T-cell (primary cell): Measurements from ENCODE around the gene SPATA13. TPM values are rescaled to one million over a fixed set of nuclear protein-coding genes. Genes with fewer than 3 reads are reported as not detected.

Experiments
- ATAC-seq, 4 experiments: fragments of 200-7000 bp in 3 of 4; fragments of 150-1000 bp in 1 of 4; cut with Tn5 transposase; replicated peaks in 1 of 4; 1 replicate in 3 of 4; 2 replicates in 1 of 4; pipeline ENCODE4 v1.10.0; 2021; ENCODE audit warnings: moderate library complexity in 3 of 4, mild to moderate bottlenecking in 2 of 4, moderate number of reproducible peaks in 1 of 4
- CTCF ChIA-PET, 2 donors: fragments of 300-600 bp; sonication (Branson Sonifier 250); formaldehyde crosslinking; loops; one replicate each; lab custom pipeline; 2022; ENCODE audit warnings: antibody characterized with exemption in 2 of 2; lab: Charles Lee
- POLR2A ChIA-PET, 2 donors: fragments of 300-600 bp; sonication (Branson Sonifier 250); formaldehyde crosslinking; loops; one replicate each; lab custom pipeline; 2022; ENCODE audit warnings: antibody characterized with exemption in 2 of 2; lab: Charles Lee
- DNase-seq, 35 experiments: peaks; one replicate each; pipeline versions ENCODE4 v3.0.0 to v3.0.0-alpha.2; 2013 to 2023
- H3K27ac ChIP-seq: one replicate; pipeline ENCODE4 v1.5.1; 2013; ENCODE audit warnings: low read length
- H3K27me3 ChIP-seq, 2 experiments: replicated peaks in 1 of 2; 1 replicate in 1 of 2; 2 replicates in 1 of 2; pipeline versions ENCODE4 v1.6.1 to v1.7.0; 2013; ENCODE audit warnings: low read length in 1 of 2, mixed read lengths in 1 of 2; ENCODE audit not compliant: control insufficient read depth in 2 of 2, insufficient read depth in 2 of 2; ENCODE audit errors: extremely low read depth in 1 of 2
- H3K36me3 ChIP-seq, 2 donors: 1 replicate in 1 of 2; 2 replicates in 1 of 2; pipeline versions ENCODE4 v1.6.1 to v1.7.0; 2013; ENCODE audit warnings: low read length in 1 of 2; ENCODE audit not compliant: control insufficient read depth in 2 of 2, insufficient read depth in 1 of 2; ENCODE audit errors: extremely low read depth in 1 of 2
- H3K4me1 ChIP-seq, 2 experiments: 1 replicate in 1 of 2; 2 replicates in 1 of 2; pipeline versions ENCODE4 v1.6.1 to v1.7.0; 2013; ENCODE audit warnings: low read length in 2 of 2, mixed read lengths in 1 of 2; ENCODE audit not compliant: insufficient read depth in 2 of 2, control insufficient read depth in 1 of 2; ENCODE audit errors: extremely low read depth in 1 of 2
- H3K4me3 ChIP-seq, 2 donors: 1 replicate in 1 of 2; 2 replicates in 1 of 2; pipeline versions ENCODE4 v1.5.1 to v1.7.0; 2013; ENCODE audit warnings: mild to moderate bottlenecking in 2 of 2, low read length in 1 of 2, moderate library complexity in 1 of 2; ENCODE audit not compliant: control insufficient read depth in 1 of 2; ENCODE audit errors: extremely low read depth in 1 of 2
- H3K9me3 ChIP-seq: 2 replicates; pipeline ENCODE4 v1.7.0; 2013
- H3K27ac Mint-ChIP-seq, 2 donors: one replicate each; pipeline ENCODE4 v1.8.0; 2020 to 2021; ENCODE audit warnings: mild to moderate bottlenecking in 2 of 2, mixed read lengths in 2 of 2
- H3K27me3 Mint-ChIP-seq, 2 donors: one replicate each; pipeline ENCODE4 v1.8.0; 2021 to 2022; ENCODE audit warnings: mixed read lengths in 2 of 2
- H3K36me3 Mint-ChIP-seq: one replicate; pipeline ENCODE4 v1.8.0; 2021; ENCODE audit warnings: mixed read lengths
- H3K4me1 Mint-ChIP-seq, 3 donors: one replicate each; pipeline ENCODE4 v1.8.0; 2020 to 2022; ENCODE audit warnings: mixed read lengths in 3 of 3, mild to moderate bottlenecking in 1 of 3
- H3K4me3 Mint-ChIP-seq, 3 donors: one replicate each; pipeline ENCODE4 v1.8.0; 2020 to 2022; ENCODE audit warnings: mild to moderate bottlenecking in 3 of 3, mixed read lengths in 3 of 3, moderate library complexity in 3 of 3
- H3K9me3 Mint-ChIP-seq, 3 donors: one replicate each; pipeline ENCODE4 v1.8.0; 2020 to 2022; ENCODE audit warnings: mixed read lengths in 3 of 3
- WGBS: methylation state at CpG from one replicate; pipeline ENCODE4 v1.1.5; 2013; ENCODE audit warnings: missing lambda C conversion rate; ENCODE audit not compliant: insufficient coverage; 5-methylcytosine and 5-hydroxymethylcytosine counted together
- total RNA-seq, 35 experiments: library from RNA in 6 of 35; stranded (reverse) in 6 of 35; fragments of 120-200 nt in 1 of 35; gene quantifications; one replicate each; pipeline versions ENCODE4 v1.2.1 to v1.2.4 and lab custom pipeline; 2013 to 2026

The SPATA13 gene
- total RNA-seq, 5 donors from 2014 or later (not counting 1 experiment from before 2014, with no cell fraction given) = 90.3 to 109 (median 104) TPM

DNA sequence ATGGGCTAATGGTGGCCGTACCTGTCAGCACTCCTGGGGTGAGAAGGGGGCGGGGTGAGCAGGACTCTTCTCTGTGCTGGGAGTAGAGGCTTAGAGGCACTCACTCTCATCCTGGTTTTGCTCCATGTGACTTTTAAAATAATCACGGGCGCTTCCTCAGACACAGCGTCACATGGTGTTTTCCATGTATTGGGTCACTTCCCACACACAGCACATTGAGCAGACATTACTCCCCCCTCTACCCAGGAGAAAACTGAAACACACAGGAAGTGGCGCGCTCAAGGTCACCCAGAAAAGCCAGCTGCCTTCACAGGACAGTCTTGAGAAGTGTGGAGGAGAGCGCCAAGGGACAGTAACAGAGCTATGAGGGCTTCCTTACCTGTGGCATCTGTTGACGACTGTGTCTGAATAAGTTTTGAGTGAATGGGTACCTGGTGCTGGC, 23.2 kb downstream of the SPATA13 start:
- H3K27me3 ChIP-seq = no peaks in the 10 kb centered on the region
- H3K27ac Mint-ChIP-seq = no peak overlapping the region
- no peak for DNase-seq

DNA sequence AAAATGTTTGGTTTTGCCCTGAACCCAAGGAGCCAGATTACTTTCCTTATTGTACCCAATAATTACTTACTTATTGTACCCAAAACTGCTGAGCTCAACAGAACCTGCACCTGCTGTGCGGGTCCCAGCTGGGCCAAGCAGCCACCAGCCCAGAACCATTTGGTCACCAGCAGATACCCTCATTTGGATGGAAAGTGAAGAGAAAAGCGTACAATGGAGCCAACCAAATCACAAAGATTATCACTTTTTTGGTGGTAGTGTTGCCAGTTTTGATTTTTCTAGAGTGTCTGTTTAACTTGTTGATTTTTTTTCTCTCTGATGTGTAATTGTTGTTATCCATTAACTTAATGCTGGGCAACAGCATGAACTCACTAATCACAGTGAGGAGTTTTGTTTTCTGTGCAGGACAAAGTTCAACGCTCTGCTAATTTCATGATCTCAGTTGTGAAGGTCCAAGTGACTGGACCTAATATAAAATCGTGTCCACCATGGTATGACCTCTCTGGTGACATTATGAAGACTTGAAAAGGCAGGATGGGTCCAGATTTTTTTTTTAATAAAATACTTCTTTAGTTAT, 23.8 kb downstream of the SPATA13 start:
- peaks cover 0 to 9% of the 10 kb centered on the region in 2 experiments for H3K4me1 ChIP-seq
- H3K27me3 ChIP-seq = no peaks in the 10 kb centered on the region
- Mint-ChIP-seq H3K4me1 (peaks cover 10 to 12% (median 12%) of the 10 kb centered on the region in 3 donors), H3K36me3 (peaks cover 4% of the 10 kb centered on the region), H3K27me3 (no peaks in the 10 kb centered on the region), H3K4me3 (no peak overlapping the region), H3K27ac (no peak overlapping the region), H3K9me3 (peaks cover 3 to 5% (median 4%) of the 10 kb centered on the region in 3 donors)
- no peaks in the 10 kb centered on the region for H3K9me3 ChIP-seq
- no peak overlapping the region for H3K27ac ChIP-seq
- no peak overlapping the region for H3K4me3 ChIP-seq
- DNase-seq (no peak), ATAC-seq (no peak)
- CTCF ChIA-PET = no interaction called here
- no peaks in the 10 kb centered on the region for H3K36me3 ChIP-seq
- 100% methylated on average over 1 of the region's 4 CpGs for WGBS
- POLR2A ChIA-PET = no interaction called here

More for the DNA sequence above, 23.2 kb downstream of the SPATA13 start:
- H3K4me1 Mint-ChIP-seq = peaks cover 10 to 12% (median 12%) of the 10 kb centered on the region in 3 donors
- H3K4me3 Mint-ChIP-seq = no peak overlapping the region
- H3K9me3 Mint-ChIP-seq = peaks cover 3 to 5% (median 4%) of the 10 kb centered on the region in 3 donors
- ATAC-seq = no peak
- H3K27me3 Mint-ChIP-seq = no peaks in the 10 kb centered on the region
- ChIA-PET CTCF (interaction anchor here in 1 of 2 donors (0.6 kb wide), 1 partner anchor 45 kb away, joined by 3 read pairs; no protein-coding TSS in a partner anchor), POLR2A (interaction anchor here in 1 of 2 donors (0.6 kb wide), 1 partner anchor 21 kb away, joined by 3 read pairs; no protein-coding TSS in a partner anchor)
- no peak overlapping the region for H3K27ac ChIP-seq
- H3K36me3 ChIP-seq = no peaks in the 10 kb centered on the region
- no peaks in the 10 kb centered on the region for H3K9me3 ChIP-seq
- peaks cover 4% of the 10 kb centered on the region for H3K36me3 Mint-ChIP-seq
- peaks cover 0 to 9% of the 10 kb centered on the region in 2 experiments for H3K4me1 ChIP-seq
- no peak overlapping the region for H3K4me3 ChIP-seq
- 100% methylated on average over 3 of the region's 9 CpGs for WGBS

- Histone ChIP-seq H3K4me3 (no peak overlapping the region), H3K27me3 (no peaks in the 10 kb centered on the region), H3K4me1 (peaks cover 0 to 9% of the 10 kb centered on the region in 2 experiments), H3K27ac (no peak overlapping the region), H3K36me3 (no peaks in the 10 kb centered on the region), H3K9me3 (no peaks in the 10 kb centered on the region)
- Mint-ChIP-seq H3K27me3 (no peaks in the 10 kb centered on the region), H3K36me3 (peaks cover 4% of the 10 kb centered on the region), H3K4me1 (peaks cover 10 to 12% (median 12%) of the 10 kb centered on the region in 3 donors), H3K4me3 (no peak overlapping the region), H3K9me3 (peaks cover 3 to 5% (median 4%) of the 10 kb centered on the region in 3 donors), H3K27ac (no peak overlapping the region)
- WGBS = 92% methylated on average over 7 of the region's 11 CpGs
- ChIA-PET CTCF (no interaction called here), POLR2A (no interaction called here)
- DNase-seq = no peak
- ATAC-seq = no peak
Observed at GRCh38 chr13:24184882-24185281, 24.4 kb downstream of the SPATA13 start.

DNA sequence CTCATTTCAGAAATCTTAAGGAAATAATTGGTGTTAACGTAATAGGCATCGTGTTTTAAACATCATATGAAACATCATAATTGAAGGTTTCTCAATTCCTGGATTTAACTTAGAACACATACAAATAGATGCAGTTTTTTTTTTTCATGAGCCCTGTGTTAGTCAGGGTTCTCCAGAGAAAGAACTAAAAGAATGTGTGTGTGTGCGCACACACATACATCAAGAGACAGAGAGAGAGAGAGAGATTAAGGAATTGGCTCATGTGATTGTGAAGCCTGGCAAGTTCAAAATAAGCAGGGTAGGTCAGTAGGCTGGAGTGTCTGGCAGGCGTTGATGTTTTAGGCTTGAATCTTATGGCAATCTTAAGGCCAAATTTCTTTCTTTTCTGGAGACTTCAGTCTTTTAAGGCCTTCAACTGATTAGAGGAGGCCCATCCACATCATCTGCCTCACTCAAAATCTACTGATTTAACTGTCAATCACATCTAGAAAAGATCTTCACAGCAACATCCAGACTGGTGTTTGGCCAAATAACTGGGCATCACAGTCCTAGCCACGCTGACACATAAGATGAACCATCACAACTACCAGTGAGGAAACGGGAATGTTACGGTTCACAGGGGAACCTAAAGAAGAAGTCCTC, 25.2 kb downstream of the SPATA13 start:
- no peak overlapping the region for H3K27ac Mint-ChIP-seq
- 93% methylated on average over 3 of the region's 7 CpGs for WGBS
- no peak overlapping the region for H3K4me3 Mint-ChIP-seq
- peaks cover 4% of the 10 kb centered on the region for H3K36me3 Mint-ChIP-seq
- Histone ChIP-seq H3K36me3 (no peaks in the 10 kb centered on the region), H3K9me3 (no peaks in the 10 kb centered on the region), H3K4me3 (no peak overlapping the region), H3K27me3 (no peaks in the 10 kb centered on the region), H3K4me1 (peaks cover 0 to 9% of the 10 kb centered on the region in 2 experiments), H3K27ac (no peak overlapping the region)
- H3K9me3 Mint-ChIP-seq = peaks cover 3 to 5% (median 4%) of the 10 kb centered on the region in 3 donors
- H3K4me1 Mint-ChIP-seq = peaks cover 10 to 12% (median 12%) of the 10 kb centered on the region in 3 donors
- no peak for DNase-seq
- no peaks in the 10 kb centered on the region for H3K27me3 Mint-ChIP-seq
- CTCF ChIA-PET = no interaction called here
- ATAC-seq = no peak
- POLR2A ChIA-PET = interaction anchor here in 1 of 2 donors (0.5 kb wide), 1 partner anchor 87 kb away, joined by 8 read pairs; no protein-coding TSS in a partner anchor

DNA sequence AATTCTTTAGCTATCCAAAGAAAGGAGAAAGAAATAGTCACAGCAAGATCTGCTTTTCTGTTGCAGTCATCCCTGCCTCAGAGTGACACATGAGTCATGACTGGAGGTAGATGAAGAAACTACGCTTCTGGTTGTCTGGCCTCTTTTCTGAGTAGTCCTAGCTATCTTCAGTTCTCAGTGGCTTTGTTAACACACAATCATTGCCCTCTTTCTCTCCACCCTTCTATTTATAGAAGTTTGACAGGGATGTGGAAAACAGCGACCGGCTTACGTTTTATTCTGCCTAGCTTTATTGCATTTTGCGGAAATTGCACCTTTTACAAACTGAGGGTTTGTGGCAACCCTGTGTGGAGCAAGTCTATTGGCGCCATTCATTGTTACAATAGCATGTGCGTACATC, 26.7 kb downstream of the SPATA13 start:
- H3K9me3 Mint-ChIP-seq = peaks cover 1 to 2% (median 2%) of the 10 kb centered on the region in 3 donors
- POLR2A ChIA-PET = interaction anchor here in 1 of 2 donors (0.6 kb wide), 1 partner anchor 87 kb away, joined by 3 read pairs; no protein-coding TSS in a partner anchor
- DNase-seq = peak in 1 of 35 experiments; percentile 42
- no peaks in the 10 kb centered on the region for H3K36me3 ChIP-seq
- CTCF ChIA-PET = no interaction called here
- H3K4me3 ChIP-seq = no peak overlapping the region
- H3K27ac ChIP-seq = no peak overlapping the region
- WGBS = no CpG with 5 or more reads among the region's 7 CpGs
- H3K4me1 ChIP-seq = peaks cover 0 to 8% of the 10 kb centered on the region in 2 experiments
- no peaks in the 10 kb centered on the region for H3K27me3 Mint-ChIP-seq
- no peaks in the 10 kb centered on the region for H3K27me3 ChIP-seq
- peaks cover 1% of the 10 kb centered on the region for H3K36me3 Mint-ChIP-seq
- H3K4me1 Mint-ChIP-seq = peaks cover 9 to 10% (median 9%) of the 10 kb centered on the region in 3 donors
- peak in 2 of 4 experiments; percentile 30 to 31 for ATAC-seq
- H3K27ac Mint-ChIP-seq = no peak overlapping the region
- H3K4me3 Mint-ChIP-seq = no peak overlapping the region
- H3K9me3 ChIP-seq = no peaks in the 10 kb centered on the region

GRCh38 chr13:24192057-24192810, 31.7 kb downstream of the SPATA13 start:
- no peak for ATAC-seq
- H3K27me3 Mint-ChIP-seq = no peaks in the 10 kb centered on the region
- H3K27ac ChIP-seq = no peak overlapping the region
- peaks cover 0 to 3% of the 10 kb centered on the region in 2 experiments for H3K4me1 ChIP-seq
- no peaks in the 10 kb centered on the region for H3K27me3 ChIP-seq
- no peaks in the 10 kb centered on the region for H3K9me3 ChIP-seq
- 93% methylated on average over 3 of the region's 6 CpGs for WGBS
- H3K36me3 ChIP-seq = no peaks in the 10 kb centered on the region
- POLR2A ChIA-PET = no interaction called here
- DNase-seq = no peak
- peaks cover 0 to 6% (median under 1%) of the 10 kb centered on the region in 3 donors for H3K4me1 Mint-ChIP-seq
- no peak overlapping the region for H3K4me3 ChIP-seq
- no peaks in the 10 kb centered on the region for H3K36me3 Mint-ChIP-seq
- H3K4me3 Mint-ChIP-seq = no peak overlapping the region
- H3K27ac Mint-ChIP-seq = no peak overlapping the region
- no peaks in the 10 kb centered on the region for H3K9me3 Mint-ChIP-seq
- CTCF ChIA-PET = interaction anchor here in 1 of 2 donors (0.7 kb wide), 1 partner anchor 1661 kb away, joined by 11 read pairs; no protein-coding TSS in a partner anchor
